Keratinocyte (primary cell): ENCODE measurements around the gene CPN2. TPM values are rescaled to one million over a fixed set of nuclear protein-coding genes. Genes with fewer than 3 reads are reported as not detected.

Source experiments
- DNase-seq: peaks from one replicate; pipeline ENCODE4 v3.0.0-alpha.2; 2011; ENCODE audit warnings: low read depth, missing footprints, low spot score
- FAIRE-seq: peaks from 2 replicates; lab custom pipeline; 2011; peaks lifted over from hg19 to GRCh38; lab: Jason Lieb, UNC
- H2AFZ ChIP-seq: 2 replicates; pipeline ENCODE4 v1.6.0; 2012; ENCODE audit warnings: low read length, control low read depth, inconsistent platforms; ENCODE audit not compliant: control insufficient read depth
- H3K27ac ChIP-seq: 2 replicates; pipeline ENCODE4 v1.5.1; 2011; ENCODE audit warnings: low read length; ENCODE audit not compliant: control insufficient read depth, insufficient read depth
- H3K27me3 ChIP-seq: 3 replicates; pipeline ENCODE4 v1.6.0; 2011; ENCODE audit warnings: low read length; ENCODE audit not compliant: control insufficient read depth, insufficient read depth; ENCODE audit errors: extremely low read depth
- H3K36me3 ChIP-seq, 2 experiments: 2 replicates in 1 of 2; 3 replicates in 1 of 2; pipeline ENCODE4 v1.5.1; 2011; ENCODE audit warnings: low read length in 2 of 2, mild to moderate bottlenecking in 1 of 2; ENCODE audit not compliant: control insufficient read depth in 2 of 2, insufficient read depth in 2 of 2; ENCODE audit errors: extremely low read depth in 1 of 2
- H3K4me1 ChIP-seq: 3 replicates; pipeline ENCODE4 v1.5.1; 2011; ENCODE audit warnings: low read length; ENCODE audit not compliant: control insufficient read depth, insufficient read depth; ENCODE audit errors: extremely low read depth
- H3K4me2 ChIP-seq: 3 replicates; pipeline ENCODE4 v1.6.0; 2011; ENCODE audit warnings: low read depth, low read length; ENCODE audit not compliant: control insufficient read depth, insufficient read depth; ENCODE audit errors: extremely low read depth
- H3K4me3 ChIP-seq, 3 experiments: fragments of 200-600 bp in 1 of 3; sonication (generic) in 1 of 3; 2 replicates in 2 of 3; 3 replicates in 1 of 3; pipeline ENCODE4 v1.5.1; 2011 to 2016; ENCODE audit warnings: low read length in 3 of 3, mild to moderate bottlenecking in 3 of 3, control low read depth in 2 of 3, inconsistent platforms in 1 of 3, low read depth in 1 of 3, mixed read lengths in 1 of 3, mixed run types in 1 of 3, moderate library complexity in 1 of 3; ENCODE audit not compliant: control insufficient read depth in 2 of 3, insufficient read depth in 2 of 3; ENCODE audit errors: extremely low read depth in 1 of 3
- H3K79me2 ChIP-seq: 2 replicates; pipeline ENCODE4 v1.6.0; 2012; ENCODE audit warnings: low read length; ENCODE audit not compliant: control insufficient read depth, insufficient read depth
- H3K9ac ChIP-seq: 3 replicates; pipeline ENCODE4 v1.6.0; 2011; ENCODE audit warnings: low read length; ENCODE audit not compliant: control insufficient read depth, insufficient read depth; ENCODE audit errors: extremely low read depth
- H3K9me1 ChIP-seq: 3 replicates; pipeline ENCODE4 v1.6.0; 2011; ENCODE audit warnings: low read length; ENCODE audit not compliant: control insufficient read depth, insufficient read depth; ENCODE audit errors: extremely low read depth
- H3K9me3 ChIP-seq: 2 replicates; pipeline ENCODE4 v1.5.1; 2012; ENCODE audit warnings: low read depth, low read length; ENCODE audit not compliant: control insufficient read depth
- H4K20me1 ChIP-seq: 3 replicates; pipeline ENCODE4 v1.6.0; 2011; ENCODE audit warnings: low read length; ENCODE audit not compliant: control insufficient read depth, insufficient read depth; ENCODE audit errors: extremely low read depth
- EZH2 ChIP-seq: IDR thresholded peaks from one replicate; pipeline ENCODE4 v1.6.1; 2012; ENCODE audit warnings: inconsistent platforms, mild to moderate bottlenecking, low read length, moderate library complexity
- dilution Hi-C: fragments of 300-500 bp; cut with MboI; formaldehyde crosslinking; loops from one replicate; pipeline ENCODE4 v1.7.0; 2020; ENCODE audit warnings: low sequenced_read_pairs; ENCODE audit not compliant: extremely low pct_ligation_motif_present
- polyA plus RNA-seq, 5 experiments: library from polyadenylated mRNA; depleted of rRNA in 3 of 5; stranded (reverse) in 3 of 5; stranded (forward) in 1 of 5; unstranded in 1 of 5; fragments of >200 nt; gene quantifications; 1 replicate in 1 of 5; 2 replicates in 3 of 5; 3 replicates in 1 of 5; pipeline versions ENCODE4 v1.2.1 to v1.2.3, GENCODE V29; 2011 to 2012; ENCODE audit warnings: missing spikeins in 2 of 5, low read depth in 1 of 5, low replicate concordance in 1 of 5
- TF ChIP-seq, protein P1 (sequence below), 3 experiments: IDR thresholded peaks in 1 of 3; conservative IDR thresholded peaks in 1 of 3; optimal IDR thresholded peaks in 1 of 3; 2 replicates in 2 of 3; 3 replicates in 1 of 3; pipeline versions ENCODE3 to v1.5.1; 2011; ENCODE audit warnings: low read length in 3 of 3, mild to moderate bottlenecking in 3 of 3, moderate library complexity in 2 of 3, control low read depth in 1 of 3, inconsistent platforms in 1 of 3; ENCODE audit not compliant: insufficient read depth in 2 of 3; ENCODE audit errors: extremely low read depth in 1 of 3

Gene CPN2
- polyA plus RNA-seq, 1 donor (not counting 4 experiments of a cell fraction or from before 2014, with no cell fraction given), result not detected

DNA sequence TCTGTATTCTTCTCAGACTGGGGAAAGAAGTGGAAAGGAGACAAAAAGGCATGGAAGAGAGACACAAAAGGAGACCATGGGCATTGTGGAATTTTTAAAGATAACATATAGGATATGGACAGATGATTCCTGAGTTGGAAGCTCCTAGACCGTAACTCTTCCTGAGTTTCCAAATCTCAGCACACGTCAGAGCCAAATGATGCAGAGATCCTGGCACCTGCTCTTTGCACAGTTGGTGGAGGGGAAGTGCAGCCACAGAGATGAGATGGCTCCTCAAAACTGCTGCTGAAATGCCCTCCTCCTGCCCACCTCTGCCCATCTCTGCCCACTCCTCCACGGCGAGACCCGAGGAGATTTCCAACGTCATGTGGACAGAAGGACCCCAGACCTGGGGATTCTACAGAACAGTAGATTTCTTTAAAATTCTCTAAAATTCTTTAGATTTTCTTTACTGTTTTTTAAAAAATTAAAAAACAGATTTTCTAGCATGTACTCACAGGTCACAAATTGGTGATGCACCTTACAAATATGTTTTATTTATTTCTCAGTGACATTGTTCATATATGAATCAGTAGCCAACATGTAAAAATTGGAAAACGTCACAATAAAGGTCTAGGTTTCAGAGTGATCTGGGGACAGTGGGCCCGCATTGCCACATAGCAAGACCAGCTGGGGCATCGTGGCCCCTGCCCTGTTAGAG lies 8.1 kb downstream of the CPN2 start:
- TF ChIP-seq, protein P1, sequence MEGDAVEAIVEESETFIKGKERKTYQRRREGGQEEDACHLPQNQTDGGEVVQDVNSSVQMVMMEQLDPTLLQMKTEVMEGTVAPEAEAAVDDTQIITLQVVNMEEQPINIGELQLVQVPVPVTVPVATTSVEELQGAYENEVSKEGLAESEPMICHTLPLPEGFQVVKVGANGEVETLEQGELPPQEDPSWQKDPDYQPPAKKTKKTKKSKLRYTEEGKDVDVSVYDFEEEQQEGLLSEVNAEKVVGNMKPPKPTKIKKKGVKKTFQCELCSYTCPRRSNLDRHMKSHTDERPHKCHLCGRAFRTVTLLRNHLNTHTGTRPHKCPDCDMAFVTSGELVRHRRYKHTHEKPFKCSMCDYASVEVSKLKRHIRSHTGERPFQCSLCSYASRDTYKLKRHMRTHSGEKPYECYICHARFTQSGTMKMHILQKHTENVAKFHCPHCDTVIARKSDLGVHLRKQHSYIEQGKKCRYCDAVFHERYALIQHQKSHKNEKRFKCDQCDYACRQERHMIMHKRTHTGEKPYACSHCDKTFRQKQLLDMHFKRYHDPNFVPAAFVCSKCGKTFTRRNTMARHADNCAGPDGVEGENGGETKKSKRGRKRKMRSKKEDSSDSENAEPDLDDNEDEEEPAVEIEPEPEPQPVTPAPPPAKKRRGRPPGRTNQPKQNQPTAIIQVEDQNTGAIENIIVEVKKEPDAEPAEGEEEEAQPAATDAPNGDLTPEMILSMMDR (optimal IDR thresholded peaks at IDR 0.05 in 1 of 3, IDR thresholded peaks at IDR 0.05 in 1 of 3, conservative IDR thresholded peaks at IDR 0.05 in 1 of 3; ENCODE audit: extremely low read depth in 1 of 3, insufficient read depth in 2 of 3, low read length in 3 of 3), result no peak
- no peak for TF ChIP-seq EZH2
- Histone ChIP-seq H3K4me2 (no peak overlapping the region), H3K27ac (no peak overlapping the region), H4K20me1 (no peaks in the 10 kb centered on the region), H3K4me3 (no peak overlapping the region), H3K9me3 (no peaks in the 10 kb centered on the region), H2AFZ (no peak overlapping the region), H3K79me2 (no peaks in the 10 kb centered on the region), H3K9me1 (no peaks in the 10 kb centered on the region), H3K4me1 (no peaks in the 10 kb centered on the region), H3K27me3 (peaks cover 12% of the 10 kb centered on the region), H3K9ac (no peak overlapping the region), H3K36me3 (no peaks in the 10 kb centered on the region)
- FAIRE-seq (no peak), DNase-seq (no peak)
- dilution Hi-C loops, result no loop called here

DNA sequence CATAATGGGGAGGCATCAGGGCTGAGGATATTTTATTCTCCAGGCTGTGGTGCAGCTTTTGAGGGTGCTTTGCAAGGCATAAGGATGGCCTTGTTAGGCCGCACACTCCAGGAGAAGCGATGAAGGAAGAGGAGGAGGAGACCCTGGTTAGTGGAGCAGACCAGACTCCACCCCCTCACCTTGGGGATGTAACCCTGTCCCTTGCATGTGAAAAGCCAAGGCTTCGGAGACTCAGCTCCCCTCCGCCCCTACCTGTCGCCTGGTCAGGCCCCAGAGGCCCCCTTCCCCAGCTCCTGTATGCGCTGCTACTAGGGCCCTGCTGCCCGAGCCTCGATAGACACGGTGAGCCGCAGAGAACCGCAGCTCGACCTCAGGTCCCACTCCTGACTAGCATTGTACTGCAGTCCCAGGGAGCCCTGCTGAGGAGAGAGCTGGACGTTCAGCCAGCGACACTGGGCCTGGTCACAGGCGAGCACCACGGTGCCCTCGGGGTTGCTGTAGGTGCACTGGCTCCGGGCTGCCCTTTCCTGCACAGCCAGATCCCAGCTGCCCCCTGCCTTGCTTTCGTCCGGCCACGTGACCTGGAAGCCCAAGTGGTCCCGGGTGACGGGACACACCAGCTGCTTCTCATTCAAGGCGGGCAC lies 10.2 kb downstream of the CPN2 start:
- Histone ChIP-seq H3K79me2 (no peaks in the 10 kb centered on the region), H3K4me3 (no peak overlapping the region), H3K4me1 (no peaks in the 10 kb centered on the region), H3K27me3 (peaks cover 6% of the 10 kb centered on the region), H3K27ac (no peak overlapping the region), H4K20me1 (no peaks in the 10 kb centered on the region), H3K4me2 (no peak overlapping the region), H3K9me1 (no peaks in the 10 kb centered on the region), H3K9ac (no peak overlapping the region), H2AFZ (no peak overlapping the region), H3K36me3 (no peaks in the 10 kb centered on the region), H3K9me3 (no peaks in the 10 kb centered on the region)
- TF ChIP-seq, protein P1 (optimal IDR thresholded peaks at IDR 0.05 in 1 of 3, IDR thresholded peaks at IDR 0.05 in 1 of 3, conservative IDR thresholded peaks at IDR 0.05 in 1 of 3; ENCODE audit: extremely low read depth in 1 of 3, insufficient read depth in 2 of 3, low read length in 3 of 3), result no peak
- no peak for TF ChIP-seq EZH2
- dilution Hi-C loops, result no loop called here
- DNase-seq, result no peak
- FAIRE-seq, result no peak
